NCI-H1105 (cell line): Measurements from ENCODE around the gene CRELD2.
A peak's percentile ranks its signal among the peaks of the same experiment; 100 is the strongest.

Experiments used
- DNase-seq: peaks from one replicate; lab custom pipeline; 2025; lab: John Stamatoyannopoulos, UW

Gene CRELD2

DNA sequence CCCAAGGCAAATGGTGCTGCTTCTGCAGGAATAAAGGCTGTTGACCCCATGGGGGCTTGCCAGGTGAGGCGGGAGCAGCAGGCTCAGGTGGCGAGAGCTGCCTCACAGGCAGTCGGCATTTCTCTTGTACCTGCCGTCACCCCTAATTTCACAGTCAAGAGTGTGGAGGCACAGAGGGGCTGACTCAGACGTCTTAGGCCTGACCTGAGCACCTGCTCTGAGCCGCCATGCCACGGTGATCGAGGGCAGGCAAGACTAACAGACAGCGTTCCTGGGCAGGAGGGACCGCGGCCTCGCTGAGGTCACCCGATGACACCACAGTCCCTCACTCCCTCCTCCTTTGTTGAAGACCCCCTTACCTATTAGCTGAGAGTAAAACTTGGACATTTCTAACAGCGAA lies 5.4 kb upstream of the CRELD2 start:
- no peak for DNase-seq

- DNase-seq, result no peak
These were observed 5.0 kb upstream of the CRELD2 start for GRCh38 chr22:49913446-49913845.

- no peak for DNase-seq
These were observed 4.2 kb upstream of the CRELD2 start for GRCh38 chr22:49914256-49914655.

- no peak for DNase-seq
These were observed 2.8 kb upstream of the CRELD2 start for GRCh38 chr22:49915610-49916009.

DNA sequence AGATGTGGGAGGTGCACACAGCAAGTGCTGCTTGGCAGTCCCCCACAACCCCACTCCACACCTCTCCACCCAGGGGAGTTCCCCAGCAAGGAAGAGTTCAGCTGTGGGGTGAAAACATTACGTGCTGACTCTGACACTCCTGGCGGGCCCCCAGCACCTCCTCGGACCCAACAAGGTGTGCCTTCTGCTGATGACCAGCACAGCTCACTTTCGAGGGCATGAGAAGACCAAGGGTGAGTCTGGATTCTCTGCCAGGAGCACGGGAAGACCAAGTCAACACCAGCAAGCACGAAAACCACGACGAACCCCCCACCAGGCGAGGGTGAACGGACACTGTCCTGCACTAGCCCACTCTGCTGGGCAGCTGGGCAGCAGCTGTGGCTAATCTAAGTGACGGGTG lies 1.6 kb upstream of the CRELD2 start:
- DNase-seq, result no peak

GRCh38 chr22:49918911-49919881 lies 762 bp downstream of the CRELD2 start:
- no peak for DNase-seq

DNA sequence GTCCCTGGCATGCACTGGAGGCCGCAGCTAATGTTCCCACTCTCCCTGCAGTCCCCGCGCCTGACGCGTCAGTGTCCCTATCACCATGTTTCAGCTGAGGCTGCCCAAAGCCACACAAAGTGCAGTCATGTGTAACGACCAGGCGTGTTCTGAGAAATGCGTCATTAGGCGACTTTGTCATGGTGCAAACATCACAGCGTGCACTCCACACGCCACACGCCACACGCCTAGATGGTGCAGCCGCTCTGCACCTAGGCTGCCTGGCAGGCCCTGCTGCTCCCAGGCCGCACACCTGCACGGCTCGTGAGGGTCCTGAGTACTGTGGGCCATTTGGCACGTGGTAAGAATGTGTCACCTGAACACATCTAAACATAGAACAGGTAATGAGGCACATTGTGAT lies 2.4 kb downstream of the CRELD2 start:
- no peak for DNase-seq

GRCh38 chr22:49921508-49922278 lies 3.3 kb downstream of the CRELD2 start:
- DNase-seq, result no peak

DNA sequence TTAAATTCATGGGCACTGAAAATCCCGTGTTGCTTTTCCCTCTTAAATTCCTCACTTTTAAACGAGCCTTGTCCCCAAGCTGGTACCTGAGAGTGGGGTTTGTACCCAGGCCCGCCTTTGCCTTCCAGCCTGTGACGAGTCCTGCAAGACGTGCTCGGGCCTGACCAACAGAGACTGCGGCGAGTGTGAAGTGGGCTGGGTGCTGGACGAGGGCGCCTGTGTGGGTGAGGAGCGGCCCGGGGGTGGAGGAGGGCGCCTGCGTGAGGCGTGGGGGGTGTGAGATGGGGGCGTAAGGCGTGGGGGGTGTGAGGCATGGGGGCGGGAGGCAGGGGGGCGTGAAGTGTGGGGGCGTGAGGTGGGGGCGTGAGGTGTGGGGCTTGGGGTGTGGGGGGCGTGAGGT lies 4.0 kb downstream of the CRELD2 start:
- DNase-seq, result no peak

- no peak for DNase-seq
These were observed 4.5 kb downstream of the CRELD2 start for GRCh38 chr22:49922926-49923325.

- no peak for DNase-seq
These were observed 5.0 kb downstream of the CRELD2 start for GRCh38 chr22:49923445-49923844.

GRCh38 chr22:49924113-49924833 lies 5.8 kb downstream of the CRELD2 start:
- DNase-seq, result no peak

DNA sequence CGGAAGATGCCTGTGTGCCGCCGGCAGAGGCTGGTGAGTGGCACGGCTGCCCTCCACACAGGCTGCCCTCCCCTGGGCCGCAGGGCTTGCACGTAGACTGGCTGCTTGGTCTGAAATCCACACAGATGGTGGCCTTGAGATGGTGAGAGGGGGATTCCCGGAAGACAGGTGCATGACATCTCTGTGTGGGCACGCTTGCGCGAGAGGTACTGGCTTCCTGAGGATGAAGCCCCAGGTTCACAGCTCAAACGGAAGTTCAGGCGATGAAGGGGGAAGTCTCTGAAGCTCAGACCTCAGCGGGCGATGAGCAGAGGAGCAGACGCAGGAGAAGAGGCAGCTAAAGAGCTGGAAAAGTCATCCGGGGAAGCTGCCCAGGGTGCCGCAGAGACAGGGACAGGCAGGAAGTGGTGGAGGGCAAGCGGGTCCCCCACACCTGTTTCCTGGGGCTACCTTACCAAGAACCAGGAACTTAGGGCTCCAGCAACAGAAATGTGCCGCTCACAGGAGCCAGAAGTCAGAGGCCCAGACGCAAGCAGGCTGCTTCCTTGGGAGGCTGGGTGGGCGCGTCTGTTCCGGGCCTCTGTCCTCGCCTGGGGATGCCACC lies 7.2 kb downstream of the CRELD2 start:
- DNase-seq, result no peak

- no peak for DNase-seq
These were observed 8.5 kb downstream of the CRELD2 start for GRCh38 chr22:49926916-49927315.

DNA sequence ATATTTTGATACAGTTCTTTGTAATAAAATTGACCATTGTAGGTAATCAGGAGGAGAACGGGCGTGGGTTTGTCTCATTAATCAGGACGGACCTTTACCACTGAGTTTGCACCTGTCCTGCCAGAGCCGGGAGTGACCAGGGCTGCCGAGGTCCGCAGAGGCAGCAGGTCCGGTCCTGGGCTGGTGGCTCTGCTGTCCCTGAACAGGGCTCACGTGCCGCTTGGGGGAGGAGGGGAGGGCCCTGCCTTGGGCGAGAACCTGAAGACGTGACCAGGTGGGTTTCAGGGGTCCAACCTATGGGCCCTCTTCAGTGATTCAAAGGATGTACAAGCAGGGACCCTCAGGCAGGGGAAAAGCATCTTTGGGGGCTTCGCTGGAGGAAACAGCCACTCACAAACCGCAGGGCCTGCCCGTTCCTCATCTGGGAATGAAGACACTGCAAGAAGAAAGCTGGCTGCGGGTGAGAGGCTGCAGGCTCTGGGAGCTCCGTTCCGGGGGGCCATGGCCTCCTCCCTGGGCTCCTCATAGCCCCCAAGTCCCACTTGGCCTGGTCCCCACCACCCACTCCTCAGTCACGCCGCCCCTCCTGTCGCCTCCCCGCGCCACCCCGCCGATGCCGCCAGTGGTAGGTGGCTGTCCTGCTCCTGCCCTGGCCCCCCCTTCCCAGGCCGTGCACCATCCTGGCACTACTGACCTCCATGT lies 9.2 kb downstream of the CRELD2 start:
- no peak for DNase-seq

GRCh38 chr22:49928185-49928495 lies 9.7 kb downstream of the CRELD2 start:
- DNase-seq, result no peak

- no peak for DNase-seq
These were observed 10.2 kb downstream of the CRELD2 start for GRCh38 chr22:49928555-49929210.

DNA sequence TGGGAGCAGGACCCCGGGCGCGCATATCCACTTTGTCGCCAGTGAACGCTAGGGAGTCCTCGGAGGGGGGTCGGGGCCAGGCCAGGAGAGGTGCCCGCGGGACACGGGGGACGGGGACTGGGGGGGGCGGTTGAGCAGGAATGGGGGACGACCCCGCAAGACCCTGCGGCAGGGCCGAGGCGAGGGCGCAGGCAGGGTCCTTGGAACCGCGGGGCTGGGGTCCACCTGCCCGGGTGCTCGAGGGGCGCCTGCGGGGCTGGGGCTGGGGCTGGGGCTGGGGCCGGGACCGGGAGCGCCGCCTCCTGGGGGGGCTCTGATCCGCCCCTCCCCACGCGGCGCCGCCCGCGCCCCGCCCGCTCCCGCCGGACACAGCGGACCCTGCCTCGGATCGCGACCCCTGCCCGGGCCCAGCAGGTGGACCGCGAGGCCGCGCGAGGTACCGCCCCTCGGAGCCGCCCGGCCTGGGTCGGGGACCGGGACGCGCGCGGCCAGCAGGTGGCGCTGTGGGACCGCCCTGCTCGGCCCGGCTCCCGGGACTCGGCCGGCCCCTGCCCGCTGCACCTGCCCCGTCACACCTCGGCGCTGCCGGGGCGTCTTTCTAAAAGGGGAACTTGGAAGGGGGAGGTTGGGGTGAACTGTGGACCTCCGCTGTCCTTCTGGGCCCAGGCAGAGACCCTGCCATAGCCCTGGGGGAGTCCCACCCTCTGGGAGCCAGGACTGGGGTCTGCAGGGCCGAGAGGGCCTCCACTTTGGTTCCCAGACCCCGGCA lies 11.0 kb downstream of the CRELD2 start:
- peak; percentile 38 for DNase-seq

DNA sequence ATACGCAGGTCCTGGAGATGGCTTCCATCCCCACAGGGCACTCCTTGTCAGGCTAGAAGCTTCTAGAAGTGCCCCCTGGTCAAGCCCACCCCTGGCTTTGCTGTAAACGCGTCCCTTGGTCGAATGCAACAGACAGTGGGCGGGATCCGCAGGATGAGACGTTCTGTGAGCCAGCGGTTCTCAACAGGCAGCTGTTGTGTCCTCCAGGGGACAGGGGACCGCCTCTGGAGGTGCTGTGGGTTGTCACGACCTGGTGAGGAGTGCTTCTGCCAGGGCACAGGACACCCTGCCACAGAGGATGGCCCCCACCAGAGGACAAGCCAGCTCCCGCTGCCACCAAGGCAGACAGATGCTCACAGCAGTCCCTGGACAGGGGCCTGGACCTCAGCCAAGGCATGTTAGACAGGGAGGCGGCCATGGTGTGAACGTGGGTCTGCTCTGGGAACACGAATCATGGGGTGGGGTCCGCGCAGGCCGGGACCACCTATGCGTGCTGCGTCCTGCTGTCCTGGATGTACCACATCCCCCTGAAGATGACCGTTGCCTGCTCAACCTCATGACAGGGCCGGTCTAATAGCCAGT lies 11.7 kb downstream of the CRELD2 start:
- DNase-seq, result no peak
